Testis (tissue), 2 donors: ENCODE results near the gene KCP.

Experiments used
- CTCF ChIP-seq, 3 experiments: fragments of 450-650 bp in 2 of 3; fragments of 200-600 bp in 1 of 3; sonication (generic) in 1 of 3; IDR thresholded peaks; one replicate each; pipeline ENCODE4 v1.5.1; 2016 to 2019; ENCODE audit warnings: antibody characterized with exemption in 3 of 3, mild to moderate bottlenecking in 2 of 3, moderate library complexity in 1 of 3
- POLR2A ChIP-seq: fragments of 450-650 bp; IDR thresholded peaks from one replicate; pipeline ENCODE4 v1.6.1; 2017; ENCODE audit warnings: antibody characterized with exemption, mild to moderate bottlenecking, moderate library complexity

GRCh38 chr7:128843938-128844621 is 66.4 kb downstream of the KCP start:
- TF ChIP-seq CTCF (IDR thresholded peaks at IDR 0.05) (no peak), POLR2A (no peak)
